Kidney (tissue), 14 donors: ENCODE measurements around the gene UPF1. TPM values are rescaled to one million over a fixed set of nuclear protein-coding genes. Genes with fewer than 3 reads are reported as not detected.

Source experiments
- DNase-seq, 5 donors: peaks; one replicate each; pipeline ENCODE4 v3.0.0-alpha.2; 2013 to 2020
- FAIRE-seq: peaks from 2 replicates; lab custom pipeline; 2012; peaks lifted over from hg19 to GRCh38; lab: Jason Lieb, UNC
- H3K27ac ChIP-seq, 2 donors: one replicate each; pipeline ENCODE4 v1.7.0; 2013; ENCODE audit warnings: low read depth in 2 of 2, low read length in 2 of 2, inconsistent platforms in 1 of 2
- H3K27me3 ChIP-seq: one replicate; pipeline ENCODE4 v1.7.1; 2013; ENCODE audit warnings: low read length, inconsistent platforms; ENCODE audit not compliant: control insufficient read depth, insufficient read depth
- H3K36me3 ChIP-seq, 3 donors: one replicate each; pipeline versions ENCODE4 v1.7.0 to v1.7.1; 2013; ENCODE audit warnings: low read length in 3 of 3, control low read depth in 1 of 3, inconsistent platforms in 1 of 3; ENCODE audit not compliant: insufficient read depth in 3 of 3, control insufficient read depth in 2 of 3
- H3K4me1 ChIP-seq, 3 donors: one replicate each; pipeline versions ENCODE4 v1.7.0 to v1.7.1; 2013; ENCODE audit warnings: low read length in 3 of 3, inconsistent platforms in 1 of 3, low read depth in 1 of 3; ENCODE audit not compliant: control insufficient read depth in 2 of 3, insufficient read depth in 2 of 3
- H3K4me3 ChIP-seq, 3 donors: one replicate each; pipeline versions ENCODE4 v1.7.0 to v1.8.1; 2013; ENCODE audit warnings: low read length in 3 of 3, control low read depth in 1 of 3, inconsistent platforms in 1 of 3
- H3K9ac ChIP-seq, 3 donors: one replicate each; pipeline versions ENCODE4 v1.7.0 to v1.7.1; 2013; ENCODE audit warnings: low read length in 3 of 3, control low read depth in 1 of 3, inconsistent platforms in 1 of 3
- H3K9me3 ChIP-seq, 3 donors: one replicate each; pipeline versions ENCODE4 v1.7.0 to v1.7.1; 2013; ENCODE audit warnings: low read length in 3 of 3, control low read depth in 1 of 3, inconsistent platforms in 1 of 3; ENCODE audit not compliant: control insufficient read depth in 2 of 3, insufficient read depth in 1 of 3
- intact Hi-C: fragments of 100-400 bp; cut with DNase I; formaldehyde crosslinking; loops from one replicate; pipeline ENCODE4 v1.11.1; 2022
- polyA plus RNA-seq: library from polyadenylated mRNA; stranded (reverse); fragments of 350-450 nt; fragmentation: Illumina TruSeq; extraction: RNeasy Lipid Tissue Mini Kit (QIAGEN cat#74804); gene quantifications from one replicate; pipeline ENCODE4 v1.2.3, GENCODE V29; 2014; ENCODE audit warnings: low read depth, low replicate concordance; ENCODE audit not compliant: insufficient read depth
- total RNA-seq: library from RNA; stranded (reverse); fragmentation: NEBNext Ultra II Directional; extraction: Animal tissue kit (Norgen Biotek cat#: 25700); gene quantifications from one replicate; pipeline ENCODE4 v1.2.1, GENCODE V29; 2021
- TF ChIP-seq, protein P1 (sequence below): IDR thresholded peaks from 3 replicates; pipeline ENCODE4 v1.5.1; 2012; ENCODE audit warnings: mild to moderate bottlenecking, moderate library complexity, borderline replicate concordance; ENCODE audit not compliant: insufficient read depth; ENCODE audit errors: extremely low read depth
- donor health status: control.
- donor health status: control.
- donor health status: control.
- donor health status: control.
- donor health status: control.
- donor health status: DM: yes; HTN: yes; CAD: no.
- donor health status: Normal renal cell carcinoma (clear cell type).

Gene UPF1
- total and polyA plus RNA-seq, 2 donors from 2014 or later: 34.2 to 70.1 TPM

DNA sequence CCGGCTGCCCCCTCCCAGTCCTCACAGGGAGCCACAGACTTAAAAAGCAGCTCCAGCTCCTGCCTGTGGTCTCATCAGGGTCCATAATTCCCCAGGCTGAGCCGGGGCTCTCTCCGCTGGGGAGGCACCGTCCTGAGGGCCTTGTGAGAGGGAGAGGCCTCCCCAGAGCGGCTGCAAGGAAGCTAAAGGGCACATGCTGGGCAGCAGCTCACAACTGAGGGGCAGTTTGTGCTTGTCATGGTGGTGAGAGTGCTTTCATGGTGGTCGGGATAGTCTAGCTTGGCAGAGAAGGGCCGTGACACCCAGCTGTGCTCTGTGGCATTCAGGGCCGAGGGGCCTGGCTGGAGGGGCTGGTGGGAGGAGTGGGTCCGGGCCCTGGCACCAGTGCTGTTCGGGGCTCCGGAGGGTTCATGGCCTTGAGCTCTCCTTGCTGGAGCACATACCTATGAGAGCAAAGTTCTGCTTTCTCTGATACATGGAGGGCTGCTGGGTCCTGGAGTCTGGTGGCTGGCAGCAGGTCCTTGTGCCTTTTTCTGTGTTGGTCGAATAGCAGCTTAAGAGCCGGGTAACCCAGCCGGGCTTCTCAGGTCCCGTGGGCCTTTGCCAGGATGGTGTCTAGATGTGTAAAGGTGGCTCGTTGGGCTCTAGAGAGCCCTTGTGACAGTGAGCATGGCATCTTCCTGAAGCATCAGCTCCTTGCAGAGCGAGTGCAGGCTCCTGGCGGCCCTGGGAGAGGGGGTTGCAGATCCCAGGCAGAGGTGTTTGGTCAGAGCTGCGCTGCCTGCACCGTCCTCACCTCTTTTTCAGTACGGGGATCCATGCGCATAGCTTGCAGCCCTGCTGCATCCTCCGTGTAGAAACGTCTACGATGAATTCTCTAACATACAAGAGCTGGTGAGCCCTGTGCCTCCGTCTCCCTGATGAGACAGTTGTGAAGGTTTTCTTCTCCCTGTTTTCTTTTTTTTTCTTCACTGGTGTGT is 8.8 kb downstream of the UPF1 start:
- Histone ChIP-seq H3K4me3 (peak overlapping the region in 1 of 3 donors; percentile 10), H3K9ac (no peak overlapping the region), H3K27me3 (no peaks in the 10 kb centered on the region), H3K4me1 (peaks cover 0 to 51% (median 35%) of the 10 kb centered on the region in 3 donors), H3K36me3 (peaks cover 0 to 2% (median 1%) of the 10 kb centered on the region in 3 donors), H3K27ac (peak overlapping the region in 1 of 2 donors; percentile 55), H3K9me3 (no peaks in the 10 kb centered on the region)
- intact Hi-C loops: loop anchor here (10.0 kb wide), 1 partner anchor 246 kb away; no protein-coding TSS in a partner anchor
- FAIRE-seq (no peak), DNase-seq (no peak)
- TF ChIP-seq, protein P1, sequence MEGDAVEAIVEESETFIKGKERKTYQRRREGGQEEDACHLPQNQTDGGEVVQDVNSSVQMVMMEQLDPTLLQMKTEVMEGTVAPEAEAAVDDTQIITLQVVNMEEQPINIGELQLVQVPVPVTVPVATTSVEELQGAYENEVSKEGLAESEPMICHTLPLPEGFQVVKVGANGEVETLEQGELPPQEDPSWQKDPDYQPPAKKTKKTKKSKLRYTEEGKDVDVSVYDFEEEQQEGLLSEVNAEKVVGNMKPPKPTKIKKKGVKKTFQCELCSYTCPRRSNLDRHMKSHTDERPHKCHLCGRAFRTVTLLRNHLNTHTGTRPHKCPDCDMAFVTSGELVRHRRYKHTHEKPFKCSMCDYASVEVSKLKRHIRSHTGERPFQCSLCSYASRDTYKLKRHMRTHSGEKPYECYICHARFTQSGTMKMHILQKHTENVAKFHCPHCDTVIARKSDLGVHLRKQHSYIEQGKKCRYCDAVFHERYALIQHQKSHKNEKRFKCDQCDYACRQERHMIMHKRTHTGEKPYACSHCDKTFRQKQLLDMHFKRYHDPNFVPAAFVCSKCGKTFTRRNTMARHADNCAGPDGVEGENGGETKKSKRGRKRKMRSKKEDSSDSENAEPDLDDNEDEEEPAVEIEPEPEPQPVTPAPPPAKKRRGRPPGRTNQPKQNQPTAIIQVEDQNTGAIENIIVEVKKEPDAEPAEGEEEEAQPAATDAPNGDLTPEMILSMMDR: no peak

DNA sequence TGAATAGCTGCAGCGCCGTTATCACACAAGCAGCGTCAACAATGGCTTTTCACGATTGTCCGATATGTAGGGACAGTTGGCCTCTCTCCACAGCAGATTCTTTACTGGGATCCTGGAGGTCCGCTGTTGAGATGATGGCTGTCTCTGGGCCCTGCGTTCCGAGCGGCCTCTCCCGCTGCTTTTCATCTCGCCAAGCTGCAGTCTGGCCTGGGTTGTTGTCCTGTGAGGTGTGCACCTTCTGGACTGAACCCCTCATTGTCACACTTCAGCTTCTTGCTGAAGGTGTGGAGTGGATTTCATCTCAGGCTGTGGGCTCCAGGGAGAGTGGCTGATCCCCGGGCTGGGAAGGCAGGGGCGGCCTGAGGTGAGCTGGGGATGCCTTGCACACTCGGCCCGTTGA is 9.6 kb downstream of the UPF1 start:
- Histone ChIP-seq H3K36me3 (no peaks in the 10 kb centered on the region), H3K4me1 (peaks cover 0 to 50% (median 30%) of the 10 kb centered on the region in 3 donors), H3K27me3 (no peaks in the 10 kb centered on the region), H3K9ac (no peak overlapping the region), H3K27ac (no peak overlapping the region), H3K9me3 (no peaks in the 10 kb centered on the region), H3K4me3 (no peak overlapping the region)
- DNase-seq (no peak), FAIRE-seq (no peak)
- intact Hi-C loops: loop anchor here (10.0 kb wide), 1 partner anchor 247 kb away; no protein-coding TSS in a partner anchor
- TF ChIP-seq, protein P1: no peak

DNA sequence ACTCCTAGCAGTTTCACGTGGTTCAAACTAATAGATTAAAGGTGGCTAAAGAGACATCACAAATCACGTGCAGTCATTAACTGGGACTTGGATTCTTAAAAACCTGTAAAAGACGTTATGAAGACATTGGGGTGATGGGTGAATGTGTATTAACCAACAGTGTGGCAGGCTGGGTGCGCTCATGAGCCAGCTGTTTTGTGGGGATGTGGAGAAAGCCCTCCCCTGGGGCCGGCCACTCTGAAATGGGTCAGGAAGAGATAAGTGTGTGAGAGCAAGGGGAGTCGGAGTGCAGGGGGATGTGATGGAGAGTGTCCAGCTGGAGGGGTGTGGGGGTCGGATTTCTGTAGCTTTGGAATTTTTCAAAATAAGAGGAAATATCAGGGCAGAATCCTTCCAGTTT is 10.4 kb downstream of the UPF1 start:
- H3K4me1 ChIP-seq: peaks cover 0 to 54% (median 30%) of the 10 kb centered on the region in 3 donors
- no peak overlapping the region for H3K27ac ChIP-seq
- intact Hi-C loops: loop anchor here (10.0 kb wide), 1 partner anchor 247 kb away; no protein-coding TSS in a partner anchor
- TF ChIP-seq, protein P1: no peak
- no peaks in the 10 kb centered on the region for H3K9me3 ChIP-seq
- no peaks in the 10 kb centered on the region for H3K27me3 ChIP-seq
- H3K36me3 ChIP-seq: no peaks in the 10 kb centered on the region
- FAIRE-seq (no peak), DNase-seq (no peak)
- H3K4me3 ChIP-seq: no peak overlapping the region
- H3K9ac ChIP-seq: no peak overlapping the region
